Cardiac fibroblast (primary cell): ENCODE data around the gene HEXIM1.

Source experiments
- DNase-seq, 2 donors: peaks; one replicate each; pipeline versions ENCODE4 v3.0.0 to v3.0.0-alpha.2; 2010; ENCODE audit warnings: low read depth in 2 of 2
- H3K4me3 ChIP-seq, 2 donors: replicated peaks in 1 of 2; 1 replicate in 1 of 2; 2 replicates in 1 of 2; pipeline ENCODE4 v1.5.1; 2011; ENCODE audit warnings: low read depth in 2 of 2, low read length in 2 of 2, mild to moderate bottlenecking in 2 of 2, moderate library complexity in 1 of 2
- CTCF ChIP-seq: IDR thresholded peaks from one replicate; pipeline ENCODE4 v1.5.1; 2011; ENCODE audit warnings: low read depth, mild to moderate bottlenecking, low read length, inconsistent platforms

The HEXIM1 gene

GRCh38 chr17:45148183-45149036, at the start of gene HEXIM1:
HEXIM1 (plus strand) TSS chr17:45148475; CDS start chr17:45149191, 716 bp downstream.
- TF ChIP-seq CTCF = no peak
- peak; percentile 100 for DNase-seq
- H3K4me3 ChIP-seq = peak within 1 kb of the TSS; percentile 88 to 93

- DNase-seq = peak; percentile 68 to 82
- H3K4me3 ChIP-seq = no peak overlapping the region
- peak; percentile 89 for TF ChIP-seq CTCF
Observed at GRCh38 chr17:45098869-45099616, 49.2 kb upstream of the HEXIM1 start.

GRCh38 chr17:45101546-45101882, 46.8 kb upstream of the HEXIM1 start:
- no peak for DNase-seq
- no peak overlapping the region for H3K4me3 ChIP-seq
- TF ChIP-seq CTCF = no peak

GRCh38 chr17:45101883-45102811, 46.1 kb upstream of the HEXIM1 start:
- DNase-seq = no peak

GRCh38 chr17:45102856-45103255, 45.4 kb upstream of the HEXIM1 start:
- no peak for DNase-seq
- no peak for TF ChIP-seq CTCF
- H3K4me3 ChIP-seq = no peak overlapping the region

More at GRCh38 chr17:45101883-45102811, 46.1 kb upstream of the HEXIM1 start:
- TF ChIP-seq CTCF = no peak
- H3K4me3 ChIP-seq = no peak overlapping the region

- no peak for DNase-seq
- TF ChIP-seq CTCF = no peak
- H3K4me3 ChIP-seq = no peak overlapping the region
Observed at GRCh38 chr17:45103269-45103795, 44.9 kb upstream of the HEXIM1 start.
